SK-N-SH (cell line): ENCODE measurements around the gene C19orf44. TPM values are rescaled to one million over a fixed set of nuclear protein-coding genes. Genes with fewer than 3 reads are reported as not detected.

Experiments
- CTCF ChIA-PET: fragments of 300-600, 350-600 bp; formaldehyde crosslinking; extraction: SDS; loops from one replicate; lab custom pipeline; 2021; lab: Yijun Ruan, JAX
- POLR2A ChIA-PET: fragments of 350-600 bp; sonication (Branson Sonifier 250); formaldehyde crosslinking; extraction: SDS; loops from one replicate; lab custom pipeline; 2020; ENCODE audit warnings: antibody characterized with exemption, inconsistent platforms; lab: Yijun Ruan, JAX
- DNase-seq: peaks from one replicate; pipeline ENCODE4 v3.0.0; 2012
- H2AFZ ChIP-seq: fragments of 200-600 bp; sonication (generic); 2 replicates; pipeline ENCODE4 v1.8.1; 2016; ENCODE audit warnings: antibody characterized with exemption, mild to moderate bottlenecking, low read depth
- H3F3A ChIP-seq: fragments of 200-600 bp; sonication (generic); replicated peaks from 2 replicates; pipeline ENCODE3; 2016; ENCODE audit warnings: antibody characterized with exemption, mild to moderate bottlenecking; ENCODE audit not compliant: insufficient read depth
- H3K27ac ChIP-seq, 2 experiments: fragments of 200-500 bp in 1 of 2; fragments of 200-600 bp in 1 of 2; sonication (Bioruptor generic) in 1 of 2; sonication (generic), shearing (Covaris generic) in 1 of 2; 2 replicates each; pipeline versions ENCODE4 v1.5.1 to v1.6.1; 2014 to 2016; ENCODE audit warnings: low read depth in 2 of 2, inconsistent platforms in 1 of 2, low read length in 1 of 2, mild to moderate bottlenecking in 1 of 2, mixed read lengths in 1 of 2
- H3K27me3 ChIP-seq: fragments of 200-600 bp; sonication (generic), shearing (Covaris generic); 2 replicates; pipeline ENCODE4 v1.6.1; 2016; ENCODE audit warnings: mixed run types; ENCODE audit not compliant: insufficient read depth
- H3K36me3 ChIP-seq, 2 experiments: fragments of 200-500 bp in 1 of 2; fragments of 200-600 bp in 1 of 2; sonication (Bioruptor generic) in 1 of 2; sonication (generic) in 1 of 2; replicated peaks in 1 of 2; 2 replicates each; pipeline versions ENCODE3 to v1.5.1; 2014 to 2016; ENCODE audit warnings: low read length in 1 of 2, mild to moderate bottlenecking in 1 of 2; ENCODE audit not compliant: insufficient read depth in 2 of 2, control insufficient read depth in 1 of 2
- H3K4me1 ChIP-seq, 2 experiments: fragments of 200-500 bp in 1 of 2; fragments of 200-600 bp in 1 of 2; sonication (Bioruptor generic) in 1 of 2; sonication (generic), shearing (Covaris generic) in 1 of 2; 2 replicates each; pipeline versions ENCODE4 v1.5.1 to v1.6.1; 2014 to 2016; ENCODE audit warnings: low read depth in 1 of 2, low read length in 1 of 2, mixed run types in 1 of 2; ENCODE audit not compliant: insufficient read depth in 2 of 2, control insufficient read depth in 1 of 2
- H3K4me2 ChIP-seq: fragments of 200-600 bp; sonication (generic), shearing (Covaris generic); 2 replicates; pipeline ENCODE4 v1.6.1; 2017; ENCODE audit warnings: mixed run types
- H3K4me3 ChIP-seq, 2 experiments: fragments of 200-500 bp in 1 of 2; fragments of 200-600 bp in 1 of 2; sonication (Bioruptor generic) in 1 of 2; sonication (generic), shearing (Covaris generic) in 1 of 2; 2 replicates each; pipeline versions ENCODE4 v1.5.1 to v1.8.1; 2014 to 2016; ENCODE audit warnings: low read depth in 2 of 2, inconsistent platforms in 1 of 2, low read length in 1 of 2, mild to moderate bottlenecking in 1 of 2, mixed read lengths in 1 of 2, moderate library complexity in 1 of 2
- H3K79me2 ChIP-seq: fragments of 200-600 bp; sonication (generic); 2 replicates; pipeline ENCODE4 v1.8.1; 2017; ENCODE audit warnings: mild to moderate bottlenecking; ENCODE audit not compliant: insufficient read depth
- H3K9ac ChIP-seq: fragments of 200-600 bp; sonication (generic); 2 replicates; pipeline ENCODE4 v1.6.1; 2017; ENCODE audit warnings: mixed run types
- H3K9me2 ChIP-seq: fragments of 200-600 bp; sonication (generic); 2 replicates; pipeline ENCODE4 v1.6.1; 2017; ENCODE audit warnings: mixed run types
- H3K9me3 ChIP-seq: fragments of 200-600 bp; sonication (generic); 2 replicates; pipeline ENCODE4 v1.6.1; 2017; ENCODE audit warnings: mixed run types, mild to moderate bottlenecking, moderate library complexity
- H4K20me1 ChIP-seq: fragments of 200-600 bp; sonication (generic); 2 replicates; pipeline ENCODE4 v1.6.1; 2017; ENCODE audit warnings: mild to moderate bottlenecking, mixed run types; ENCODE audit not compliant: insufficient read depth
- ELF1 ChIP-seq: IDR thresholded peaks from 2 replicates; pipeline ENCODE4 v1.4.0; 2012
- EP300 ChIP-seq, 2 experiments: IDR thresholded peaks; 2 replicates each; pipeline versions ENCODE4 v1.4.0 to v1.6.1; 2012; ENCODE audit warnings: borderline replicate concordance in 1 of 2, low read depth in 1 of 2, low read length in 1 of 2
- EZH2phosphoT487 ChIP-seq: fragments of 200-600 bp; sonication (generic); IDR thresholded peaks from 2 replicates; pipeline ENCODE4 v1.6.1; 2017; ENCODE audit warnings: low read depth, mixed run types, mild to moderate bottlenecking, antibody characterized with exemption, moderate library complexity, borderline replicate concordance
- FOSL2 ChIP-seq: IDR thresholded peaks from 2 replicates; pipeline ENCODE4 v1.4.0; 2012; ENCODE audit warnings: low read depth, mild to moderate bottlenecking, moderate library complexity, borderline replicate concordance
- FOXM1 ChIP-seq: IDR thresholded peaks from 2 replicates; pipeline ENCODE4 v1.4.0; 2012; ENCODE audit warnings: low read depth, mild to moderate bottlenecking
- GABPA ChIP-seq: IDR thresholded peaks from 2 replicates; pipeline ENCODE4 v1.4.0; 2012; ENCODE audit warnings: low read depth, mild to moderate bottlenecking
- GATA2 ChIP-seq: sonication (generic); formaldehyde crosslinking; IDR thresholded peaks from 2 replicates; pipeline ENCODE4 v1.5.0; 2020; ENCODE audit warnings: mild to moderate bottlenecking, missing genetic modification reagents
- JUND ChIP-seq: IDR thresholded peaks from 2 replicates; pipeline ENCODE4 v1.4.0; 2012
- MEF2A ChIP-seq: IDR thresholded peaks from 2 replicates; pipeline ENCODE4 v1.4.0; 2012; ENCODE audit warnings: low read depth, borderline replicate concordance
- MXI1 ChIP-seq: IDR thresholded peaks from 2 replicates; pipeline ENCODE4 v1.6.1; 2012; ENCODE audit warnings: mild to moderate bottlenecking, low read depth, low read length, improper control_type of control experiment
- POLR2AphosphoS5 ChIP-seq: IDR thresholded peaks from 2 replicates; pipeline ENCODE4 v1.6.1; 2012; ENCODE audit warnings: low read depth, low read length
- RAD21 ChIP-seq: IDR thresholded peaks from 2 replicates; pipeline ENCODE4 v1.6.1; 2012; ENCODE audit warnings: mild to moderate bottlenecking, low read length
- RFX5 ChIP-seq: IDR thresholded peaks from 2 replicates; pipeline ENCODE4 v1.6.1; 2012; ENCODE audit warnings: mild to moderate bottlenecking, improper control_type of control experiment, low read length
- RXRA ChIP-seq: IDR thresholded peaks from 2 replicates; pipeline ENCODE4 v1.4.0; 2012; ENCODE audit warnings: low read depth, mild to moderate bottlenecking, borderline replicate concordance
- SMC3 ChIP-seq: IDR thresholded peaks from 2 replicates; pipeline ENCODE4 v1.6.1; 2012; ENCODE audit warnings: low read depth, low read length, improper control_type of control experiment
- TAF1 ChIP-seq: IDR thresholded peaks from 2 replicates; pipeline ENCODE4 v1.6.1; 2012; ENCODE audit warnings: low read depth, mild to moderate bottlenecking, low read length, moderate library complexity, borderline replicate concordance
- TEAD4 ChIP-seq: IDR thresholded peaks from 2 replicates; pipeline ENCODE4 v1.4.0; 2012; ENCODE audit warnings: mild to moderate bottlenecking, borderline replicate concordance; ENCODE audit not compliant: insufficient read depth
- YY1 ChIP-seq: IDR thresholded peaks from 2 replicates; pipeline ENCODE4 v1.4.0; 2012; ENCODE audit warnings: low read depth, mild to moderate bottlenecking
- WGBS: methylation state at CpG from one replicate; pipeline ENCODE4 v1.1.6; 2017; ENCODE audit warnings: low lambda C conversion rate; 5-methylcytosine and 5-hydroxymethylcytosine counted together
- polyA plus RNA-seq, 3 experiments: library from polyadenylated mRNA; depleted of rRNA; stranded (reverse); fragments of >200 nt; gene quantifications; 2 replicates each; pipeline ENCODE4 v1.2.3, GENCODE V29; 2012
- TF ChIP-seq, protein P1 (sequence below): IDR thresholded peaks from 2 replicates; pipeline ENCODE4 v1.4.0; 2012; ENCODE audit warnings: low read depth, borderline replicate concordance
- TF ChIP-seq, protein P2 (sequence below): fragments of 150-350 bp; IDR thresholded peaks from 2 replicates; pipeline ENCODE4 v1.6.1; 2017; ENCODE audit warnings: antibody characterized with exemption, low read length, low read depth, borderline replicate concordance
- TF ChIP-seq, protein P3 (sequence below): IDR thresholded peaks from 2 replicates; pipeline ENCODE4 v1.4.0; 2012; ENCODE audit warnings: low read depth
- TF ChIP-seq, protein P4 (sequence below): fragments of 150-350 bp; IDR thresholded peaks from 2 replicates; pipeline ENCODE4 v1.6.1; 2016; ENCODE audit warnings: mild to moderate bottlenecking, low read depth, low read length
- TF ChIP-seq, protein P5 (sequence below): fragments of 200-600 bp; sonication (generic); IDR thresholded peaks from 2 replicates; pipeline ENCODE4 v1.6.1; 2017; ENCODE audit warnings: antibody characterized with exemption, mild to moderate bottlenecking, moderate library complexity

Gene C19orf44
- polyA plus RNA-seq, 1 of the 3 experiments (the other 2 are of a cell fraction) = 6.0 TPM

DNA sequence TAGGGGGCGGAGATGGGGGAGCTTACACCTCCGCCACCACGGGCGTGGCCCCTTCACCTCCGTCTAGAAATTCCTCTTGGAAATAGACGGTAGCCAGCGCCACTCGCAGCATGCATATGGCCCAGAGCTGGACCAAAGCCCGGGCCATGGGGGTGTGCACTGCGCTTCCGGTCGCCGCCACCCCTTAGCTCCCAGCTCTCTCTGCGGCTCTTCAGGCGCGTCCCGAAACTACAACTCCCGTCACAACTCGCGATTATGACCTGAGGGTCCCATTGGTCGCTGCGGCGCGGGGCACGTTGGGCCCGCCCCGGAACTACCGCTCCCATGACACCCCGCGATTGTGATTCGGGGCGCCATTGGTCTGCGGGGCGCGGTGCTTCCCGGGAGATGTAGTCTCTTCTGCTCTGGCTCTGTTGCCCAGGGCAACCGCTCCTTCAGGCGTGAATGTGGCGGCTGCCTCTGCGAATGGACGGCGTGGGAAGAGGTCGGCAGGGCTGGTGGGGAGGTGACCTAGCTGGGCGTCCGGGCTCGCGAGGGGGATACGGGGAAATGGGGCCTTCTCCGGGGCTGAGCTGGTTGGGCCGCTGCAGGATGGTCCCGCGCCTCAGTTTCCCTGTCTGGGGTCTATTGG lies at the start of gene C19orf44, which contains the start of gene CALR3 (continued):
- TF ChIP-seq RXRA (no peak), MXI1 (peak; percentile 94), YY1 (peak; percentile 77; the same call in 1 of the 2 replicates), MEF2A (no peak), RAD21 (peak; percentile 44), POLR2AphosphoS5 (peak; percentile 68; the same call in 1 of the 2 replicates), FOXM1 (no peak), FOSL2 (no peak)
- TF ChIP-seq, protein P1, sequence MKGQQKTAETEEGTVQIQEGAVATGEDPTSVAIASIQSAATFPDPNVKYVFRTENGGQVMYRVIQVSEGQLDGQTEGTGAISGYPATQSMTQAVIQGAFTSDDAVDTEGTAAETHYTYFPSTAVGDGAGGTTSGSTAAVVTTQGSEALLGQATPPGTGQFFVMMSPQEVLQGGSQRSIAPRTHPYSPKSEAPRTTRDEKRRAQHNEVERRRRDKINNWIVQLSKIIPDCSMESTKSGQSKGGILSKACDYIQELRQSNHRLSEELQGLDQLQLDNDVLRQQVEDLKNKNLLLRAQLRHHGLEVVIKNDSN = peak; percentile 56; the same call in 1 of the 2 replicates
- TF ChIP-seq, protein P2, sequence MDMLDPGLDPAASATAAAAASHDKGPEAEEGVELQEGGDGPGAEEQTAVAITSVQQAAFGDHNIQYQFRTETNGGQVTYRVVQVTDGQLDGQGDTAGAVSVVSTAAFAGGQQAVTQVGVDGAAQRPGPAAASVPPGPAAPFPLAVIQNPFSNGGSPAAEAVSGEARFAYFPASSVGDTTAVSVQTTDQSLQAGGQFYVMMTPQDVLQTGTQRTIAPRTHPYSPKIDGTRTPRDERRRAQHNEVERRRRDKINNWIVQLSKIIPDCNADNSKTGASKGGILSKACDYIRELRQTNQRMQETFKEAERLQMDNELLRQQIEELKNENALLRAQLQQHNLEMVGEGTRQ = no peak

DNA sequence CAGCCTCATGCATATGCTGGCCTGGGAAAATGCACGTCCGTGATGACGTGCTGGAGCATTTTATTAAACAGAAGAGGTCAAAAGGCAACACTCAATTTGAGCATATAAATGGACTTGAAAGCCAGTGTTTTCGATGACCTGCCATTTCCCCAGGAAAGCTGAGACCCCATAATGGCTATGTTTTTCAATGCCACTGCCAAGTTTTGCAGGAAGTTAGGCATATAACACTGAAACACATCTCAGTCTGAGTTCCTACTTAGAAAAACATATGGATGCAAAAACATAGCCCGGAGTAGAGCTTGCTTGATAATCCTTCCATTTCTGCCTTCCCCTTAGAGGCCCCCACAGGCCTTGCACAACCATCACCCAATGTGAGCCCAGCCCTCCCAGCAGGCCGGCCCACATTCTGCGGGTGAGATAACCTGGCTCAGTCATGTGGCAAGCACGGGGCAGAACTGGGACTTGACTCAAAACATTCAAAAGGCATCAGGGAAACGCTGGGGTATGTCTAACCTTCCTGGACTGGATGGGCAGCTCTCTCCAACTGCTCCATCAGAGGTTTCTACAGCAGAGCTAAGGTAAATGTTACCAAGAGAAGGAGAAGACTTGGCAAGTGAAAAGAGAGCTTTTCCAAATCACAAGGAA lies 49.3 kb upstream of the C19orf44 start:
- Histone ChIP-seq H3K36me3 (no peaks in the 10 kb centered on the region), H3K4me2 (no peak overlapping the region), H2AFZ (no peak overlapping the region), H3K9me2 (no peaks in the 10 kb centered on the region), H3K79me2 (peaks cover 85% of the 10 kb centered on the region), H3K27ac (no peak overlapping the region), H3K4me3 (no peak overlapping the region), H4K20me1 (peaks cover 59% of the 10 kb centered on the region), H3K4me1 (peaks cover 5 to 29% of the 10 kb centered on the region in 2 experiments; a peak in 2 of 4 replicates), H3K27me3 (no peaks in the 10 kb centered on the region), H3K9me3 (no peaks in the 10 kb centered on the region), H3K9ac (no peak overlapping the region), H3F3A (no peaks in the 10 kb centered on the region)
- ChIA-PET POLR2A (no interaction called here), CTCF (no interaction called here)
- TF ChIP-seq EP300 (IDR thresholded peaks at IDR 0.05; ENCODE audit: borderline replicate concordance in 1 of 2, low read depth in 1 of 2, low read length in 1 of 2) (no peak), TAF1 (no peak), ELF1 (no peak), TEAD4 (no peak), GABPA (no peak), JUND (no peak), GATA2 (no peak), EZH2phosphoT487 (no peak), FOSL2 (no peak), RAD21 (no peak), RXRA (no peak), SMC3 (no peak), RFX5 (no peak), FOXM1 (no peak)
- TF ChIP-seq, protein P2 = no peak
- TF ChIP-seq, protein P3, sequence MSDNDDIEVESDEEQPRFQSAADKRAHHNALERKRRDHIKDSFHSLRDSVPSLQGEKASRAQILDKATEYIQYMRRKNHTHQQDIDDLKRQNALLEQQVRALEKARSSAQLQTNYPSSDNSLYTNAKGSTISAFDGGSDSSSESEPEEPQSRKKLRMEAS = no peak
- TF ChIP-seq, protein P4, sequence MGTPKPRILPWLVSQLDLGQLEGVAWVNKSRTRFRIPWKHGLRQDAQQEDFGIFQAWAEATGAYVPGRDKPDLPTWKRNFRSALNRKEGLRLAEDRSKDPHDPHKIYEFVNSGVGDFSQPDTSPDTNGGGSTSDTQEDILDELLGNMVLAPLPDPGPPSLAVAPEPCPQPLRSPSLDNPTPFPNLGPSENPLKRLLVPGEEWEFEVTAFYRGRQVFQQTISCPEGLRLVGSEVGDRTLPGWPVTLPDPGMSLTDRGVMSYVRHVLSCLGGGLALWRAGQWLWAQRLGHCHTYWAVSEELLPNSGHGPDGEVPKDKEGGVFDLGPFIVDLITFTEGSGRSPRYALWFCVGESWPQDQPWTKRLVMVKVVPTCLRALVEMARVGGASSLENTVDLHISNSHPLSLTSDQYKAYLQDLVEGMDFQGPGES = no peak
- TF ChIP-seq, protein P5, sequence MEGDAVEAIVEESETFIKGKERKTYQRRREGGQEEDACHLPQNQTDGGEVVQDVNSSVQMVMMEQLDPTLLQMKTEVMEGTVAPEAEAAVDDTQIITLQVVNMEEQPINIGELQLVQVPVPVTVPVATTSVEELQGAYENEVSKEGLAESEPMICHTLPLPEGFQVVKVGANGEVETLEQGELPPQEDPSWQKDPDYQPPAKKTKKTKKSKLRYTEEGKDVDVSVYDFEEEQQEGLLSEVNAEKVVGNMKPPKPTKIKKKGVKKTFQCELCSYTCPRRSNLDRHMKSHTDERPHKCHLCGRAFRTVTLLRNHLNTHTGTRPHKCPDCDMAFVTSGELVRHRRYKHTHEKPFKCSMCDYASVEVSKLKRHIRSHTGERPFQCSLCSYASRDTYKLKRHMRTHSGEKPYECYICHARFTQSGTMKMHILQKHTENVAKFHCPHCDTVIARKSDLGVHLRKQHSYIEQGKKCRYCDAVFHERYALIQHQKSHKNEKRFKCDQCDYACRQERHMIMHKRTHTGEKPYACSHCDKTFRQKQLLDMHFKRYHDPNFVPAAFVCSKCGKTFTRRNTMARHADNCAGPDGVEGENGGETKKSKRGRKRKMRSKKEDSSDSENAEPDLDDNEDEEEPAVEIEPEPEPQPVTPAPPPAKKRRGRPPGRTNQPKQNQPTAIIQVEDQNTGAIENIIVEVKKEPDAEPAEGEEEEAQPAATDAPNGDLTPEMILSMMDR = no peak
- no peak for DNase-seq
- WGBS = 74% methylated on average over 9 of the region's 9 CpGs
